ENCODE data around the gene TAGLN.

TAGLN gene

DNA sequence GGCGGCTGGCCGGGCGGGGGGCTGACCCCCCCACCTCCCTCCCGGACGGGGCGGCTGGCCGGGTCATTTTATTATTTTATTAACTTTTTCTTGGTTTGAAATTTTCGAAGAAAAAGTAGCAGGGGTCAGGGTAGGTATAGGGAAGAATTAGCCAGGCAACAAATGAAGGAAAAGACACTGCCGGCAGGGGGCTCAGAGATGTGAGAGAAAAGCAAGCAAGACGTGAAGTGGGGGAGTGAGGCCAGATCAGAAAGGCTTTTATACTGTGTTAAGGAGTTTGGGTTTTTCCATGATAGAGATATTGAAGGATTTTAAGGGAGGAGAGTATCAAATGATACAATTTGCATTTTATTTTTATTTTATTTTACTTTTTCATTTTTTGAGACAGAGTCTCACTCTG is 52.3 kb downstream of the TAGLN start:
- H3K4me3 Mint-ChIP-seq: no peak overlapping the region
- no peak for ATAC-seq
- no peaks in the 10 kb centered on the region for H3K4me1 Mint-ChIP-seq
- H3K9me3 Mint-ChIP-seq: no peaks in the 10 kb centered on the region
- H3K27ac Mint-ChIP-seq: no peak overlapping the region
- peaks cover 61% of the 10 kb centered on the region for H3K36me3 Mint-ChIP-seq
- no peak for DNase-seq (ENCODE audit: low spot score in 2 of 2)

DNA sequence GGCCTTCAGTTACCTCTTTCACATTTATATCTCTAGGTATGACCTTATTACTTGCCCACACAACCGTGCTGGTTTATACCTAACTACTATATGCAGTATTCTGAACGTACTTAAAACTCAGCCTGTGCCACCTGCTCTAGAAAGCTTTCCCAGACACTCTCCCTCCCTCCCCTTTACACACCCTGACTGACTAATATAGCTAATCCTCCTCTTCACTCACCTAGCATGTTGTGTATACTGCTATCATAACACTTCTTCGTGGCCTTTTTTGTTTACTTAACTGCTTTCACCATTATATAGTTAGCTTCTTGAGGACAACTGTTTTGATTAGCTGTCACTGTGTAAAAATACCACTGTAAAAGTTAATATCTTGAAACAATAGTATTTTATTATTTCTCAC is 56.8 kb downstream of the TAGLN start:
- H3K9me3 Mint-ChIP-seq: no peaks in the 10 kb centered on the region
- no peak overlapping the region for H3K4me3 Mint-ChIP-seq
- ATAC-seq (no peak), DNase-seq (ENCODE audit: low spot score in 2 of 2) (no peak)
- H3K4me1 Mint-ChIP-seq: no peaks in the 10 kb centered on the region
- H3K36me3 Mint-ChIP-seq: peaks cover 35% of the 10 kb centered on the region
- peak overlapping the region; percentile 1 for H3K27ac Mint-ChIP-seq

DNA sequence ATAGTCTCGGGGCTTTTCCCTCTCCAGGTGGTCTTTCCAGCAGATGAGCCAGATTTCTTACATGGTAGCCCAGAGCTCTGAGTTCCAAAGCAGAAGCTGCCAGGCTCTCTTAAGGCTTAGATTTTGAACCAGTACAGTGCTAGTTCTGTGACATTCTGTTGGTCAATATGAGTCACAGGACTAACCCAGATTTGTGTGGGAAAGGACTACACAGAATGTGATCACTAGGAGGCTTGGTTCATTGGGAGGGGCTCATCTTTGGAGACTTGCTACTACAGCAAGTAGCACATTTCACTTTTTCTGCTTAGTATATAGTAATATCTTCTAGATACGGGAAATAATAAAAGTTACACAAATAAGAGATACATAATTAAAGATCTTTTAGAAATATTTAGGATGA is 57.4 kb downstream of the TAGLN start:
- Mint-ChIP-seq H3K36me3 (peaks cover 38% of the 10 kb centered on the region), H3K9me3 (no peaks in the 10 kb centered on the region)

More for the DNA sequence above, 57.4 kb downstream of the TAGLN start:
- H3K4me3 Mint-ChIP-seq: no peak overlapping the region
- no peak for DNase-seq (ENCODE audit: low spot score in 2 of 2)
- no peaks in the 10 kb centered on the region for H3K4me1 Mint-ChIP-seq
- peak; percentile 78 for ATAC-seq
- H3K27ac Mint-ChIP-seq: peak overlapping the region; percentile 1

All from stimulated activated effector memory CD8-positive, alpha-beta T cell treated with anti-CD3 and anti-CD28 coated beads, Interleukin-12 subunit alpha, Interleukin-12 subunit beta, amount 100 ng/mL, for 72 hours (primary cell).